Trophoblast cell (in vitro differentiated cells and primary cell): ENCODE measurements around the gene MPO.

ENCODE experiments used
- DNase-seq, 2 donors: peaks; one replicate each; pipeline ENCODE4 v3.0.0-alpha.2; 2016
- H2AFZ ChIP-seq: 2 replicates; pipeline ENCODE4 v1.6.1; 2013; ENCODE audit warnings: low read length, moderate library complexity, mild to moderate bottlenecking; ENCODE audit not compliant: insufficient read depth, poor library complexity
- H2AK5ac ChIP-seq: 2 replicates; pipeline ENCODE4 v1.6.1; 2013; ENCODE audit warnings: mild to moderate bottlenecking, low read length
- H2BK120ac ChIP-seq: 2 replicates; pipeline ENCODE4 v1.6.1; 2013; ENCODE audit warnings: low read length, mild to moderate bottlenecking, moderate library complexity; ENCODE audit not compliant: insufficient read depth, poor library complexity
- H2BK12ac ChIP-seq: 2 replicates; pipeline ENCODE4 v1.6.1; 2013; ENCODE audit warnings: mild to moderate bottlenecking, low read length, moderate library complexity
- H2BK5ac ChIP-seq: 2 replicates; pipeline ENCODE4 v1.6.1; 2013; ENCODE audit warnings: low read length, low read depth, moderate library complexity, mild to moderate bottlenecking; ENCODE audit not compliant: poor library complexity
- H3K14ac ChIP-seq: 2 replicates; pipeline ENCODE4 v1.6.1; 2013; ENCODE audit warnings: mild to moderate bottlenecking, low read length
- H3K18ac ChIP-seq: 2 replicates; pipeline ENCODE4 v1.6.1; 2013; ENCODE audit warnings: mild to moderate bottlenecking, low read length
- H3K23ac ChIP-seq: 2 replicates; pipeline ENCODE4 v1.6.1; 2013; ENCODE audit warnings: low read length
- H3K27ac ChIP-seq: 2 replicates; pipeline ENCODE4 v1.5.1; 2013; ENCODE audit warnings: low read depth, mild to moderate bottlenecking, inconsistent platforms, low read length, moderate library complexity
- H3K27me3 ChIP-seq: 2 replicates; pipeline ENCODE4 v1.6.1; 2013; ENCODE audit warnings: inconsistent platforms, mild to moderate bottlenecking, low read length, moderate library complexity; ENCODE audit not compliant: insufficient read depth
- H3K36me3 ChIP-seq, 2 experiments: 1 replicate in 1 of 2; 2 replicates in 1 of 2; pipeline ENCODE4 v1.6.1; 2013; ENCODE audit warnings: low read length in 2 of 2, mild to moderate bottlenecking in 2 of 2, moderate library complexity in 1 of 2; ENCODE audit not compliant: insufficient read depth in 2 of 2, control insufficient read depth in 1 of 2
- H3K4ac ChIP-seq: 2 replicates; pipeline ENCODE4 v1.6.1; 2013; ENCODE audit warnings: low read depth, mild to moderate bottlenecking, low read length, moderate library complexity
- H3K4me1 ChIP-seq, 2 experiments: 1 replicate in 1 of 2; 2 replicates in 1 of 2; pipeline ENCODE4 v1.6.1; 2013; ENCODE audit warnings: low read length in 2 of 2, mild to moderate bottlenecking in 2 of 2, moderate library complexity in 1 of 2; ENCODE audit not compliant: insufficient read depth in 2 of 2, control insufficient read depth in 1 of 2
- H3K4me2 ChIP-seq: 2 replicates; pipeline ENCODE4 v1.6.1; 2013; ENCODE audit warnings: inconsistent platforms, mild to moderate bottlenecking, low read length, moderate library complexity
- H3K4me3 ChIP-seq: 2 replicates; pipeline ENCODE4 v1.5.1; 2013; ENCODE audit warnings: mild to moderate bottlenecking, low read depth, low read length, inconsistent platforms
- H3K79me1 ChIP-seq: one replicate; pipeline ENCODE4 v1.6.1; 2013; ENCODE audit warnings: low read length
- H3K79me2 ChIP-seq: 2 replicates; pipeline ENCODE4 v1.6.1; 2013; ENCODE audit warnings: low read length, mild to moderate bottlenecking; ENCODE audit not compliant: control insufficient read depth, insufficient read depth, poor library complexity
- H3K9ac ChIP-seq: 2 replicates; pipeline ENCODE4 v1.6.1; 2013; ENCODE audit warnings: mild to moderate bottlenecking, low read length
- H3K9me3 ChIP-seq: 2 replicates; pipeline ENCODE4 v1.6.1; 2013; ENCODE audit warnings: low read depth, mild to moderate bottlenecking, control low read depth, inconsistent platforms, low read length; ENCODE audit not compliant: insufficient read depth
- H4K12ac ChIP-seq: 2 replicates; pipeline ENCODE4 v1.6.1; 2013; ENCODE audit warnings: low read depth, mild to moderate bottlenecking, low read length, moderate library complexity
- H4K8ac ChIP-seq: 2 replicates; pipeline ENCODE4 v1.6.1; 2013; ENCODE audit warnings: low read depth, mild to moderate bottlenecking, low read length, moderate library complexity
- H4K91ac ChIP-seq: one replicate; pipeline ENCODE4 v1.6.1; 2013; ENCODE audit warnings: low read depth, mild to moderate bottlenecking, low read length, moderate library complexity
- WGBS: extraction: QIAGEN DNeasy Blood & Tissue Kit; methylation state at CpG from one replicate; pipeline ENCODE4 v1.1.7; 2013; ENCODE audit warnings: missing lambda C conversion rate; ENCODE audit not compliant: insufficient read length, insufficient coverage; ENCODE audit errors: extremely low coverage; 5-methylcytosine and 5-hydroxymethylcytosine counted together

The MPO gene

GRCh38 chr17:58313815-58314705, 33.3 kb upstream of the MPO start:
- Histone ChIP-seq H3K9me3 (no peaks in the 10 kb centered on the region), H3K79me1 (no peaks in the 10 kb centered on the region), H3K14ac (no peak overlapping the region), H3K4me2 (no peak overlapping the region), H3K4ac (no peak overlapping the region), H3K4me1 (no peaks in the 10 kb centered on the region), H2AK5ac (no peak overlapping the region), H3K4me3 (no peak overlapping the region), H4K12ac (no peak overlapping the region), H4K91ac (no peak overlapping the region), H3K27me3 (no peaks in the 10 kb centered on the region), H2AFZ (no peak overlapping the region), H2BK5ac (no peak overlapping the region), H2BK12ac (no peak overlapping the region), H3K18ac (no peak overlapping the region), H3K27ac (no peak overlapping the region), H3K36me3 (no peaks in the 10 kb centered on the region), H3K79me2 (no peaks in the 10 kb centered on the region), H3K9ac (no peak overlapping the region), H4K8ac (no peak overlapping the region), H2BK120ac (no peak overlapping the region), H3K23ac (no peak overlapping the region)
- no CpG with 5 or more reads among the region's 7 CpGs for WGBS
- peak in 1 of 2 donors; percentile 17 for DNase-seq

GRCh38 chr17:58312829-58313228, 32.1 kb upstream of the MPO start:
- WGBS: no CpG with 5 or more reads among the region's 1 CpG
- no peaks in the 10 kb centered on the region for H3K4me1 ChIP-seq
- no peak overlapping the region for H3K4me3 ChIP-seq
- no peak overlapping the region for H2AK5ac ChIP-seq
- H4K8ac ChIP-seq: no peak overlapping the region
- no peak overlapping the region for H3K14ac ChIP-seq
- H4K12ac ChIP-seq: no peak overlapping the region
- H3K4me2 ChIP-seq: no peak overlapping the region
- no peak overlapping the region for H3K18ac ChIP-seq
- no peak overlapping the region for H2AFZ ChIP-seq
- no peak overlapping the region for H4K91ac ChIP-seq
- H2BK120ac ChIP-seq: no peak overlapping the region
- H2BK12ac ChIP-seq: no peak overlapping the region
- DNase-seq: no peak
- no peaks in the 10 kb centered on the region for H3K36me3 ChIP-seq
- no peak overlapping the region for H3K23ac ChIP-seq
- no peak overlapping the region for H2BK5ac ChIP-seq
- H3K4ac ChIP-seq: no peak overlapping the region
- no peaks in the 10 kb centered on the region for H3K9me3 ChIP-seq
- H3K27ac ChIP-seq: no peak overlapping the region
- no peak overlapping the region for H3K9ac ChIP-seq
- no peaks in the 10 kb centered on the region for H3K79me2 ChIP-seq
- no peaks in the 10 kb centered on the region for H3K79me1 ChIP-seq
- no peaks in the 10 kb centered on the region for H3K27me3 ChIP-seq

- no peak overlapping the region for H4K12ac ChIP-seq
- no peak overlapping the region for H3K23ac ChIP-seq
- H3K9me3 ChIP-seq: no peaks in the 10 kb centered on the region
- no peaks in the 10 kb centered on the region for H3K36me3 ChIP-seq
- H3K4me2 ChIP-seq: no peak overlapping the region
- no peak overlapping the region for H3K14ac ChIP-seq
- H2BK120ac ChIP-seq: no peak overlapping the region
- no peak overlapping the region for H3K4me3 ChIP-seq
- H2AK5ac ChIP-seq: no peak overlapping the region
- DNase-seq: no peak
- H4K91ac ChIP-seq: no peak overlapping the region
- no peak overlapping the region for H4K8ac ChIP-seq
- H3K79me1 ChIP-seq: no peaks in the 10 kb centered on the region
- no peak overlapping the region for H3K4ac ChIP-seq
- no peak overlapping the region for H2BK12ac ChIP-seq
- H3K27me3 ChIP-seq: no peaks in the 10 kb centered on the region
- no CpG with 5 or more reads among the region's 23 CpGs for WGBS
- no peak overlapping the region for H3K27ac ChIP-seq
- H3K18ac ChIP-seq: no peak overlapping the region
- no peaks in the 10 kb centered on the region for H3K79me2 ChIP-seq
- H2BK5ac ChIP-seq: no peak overlapping the region
- H3K9ac ChIP-seq: no peak overlapping the region
- no peak overlapping the region for H2AFZ ChIP-seq
- H3K4me1 ChIP-seq: no peaks in the 10 kb centered on the region
These were observed 31.4 kb upstream of the MPO start for GRCh38 chr17:58312021-58312630.

GRCh38 chr17:58311429-58311894, 30.7 kb upstream of the MPO start:
- no peak overlapping the region for H3K4me3 ChIP-seq
- no peak overlapping the region for H3K4ac ChIP-seq
- H3K9me3 ChIP-seq: no peaks in the 10 kb centered on the region
- no peak overlapping the region for H3K27ac ChIP-seq
- no peak overlapping the region for H2AK5ac ChIP-seq
- no peaks in the 10 kb centered on the region for H3K27me3 ChIP-seq
- H2AFZ ChIP-seq: no peak overlapping the region
- H3K18ac ChIP-seq: no peak overlapping the region
- H2BK120ac ChIP-seq: no peak overlapping the region
- H3K4me1 ChIP-seq: no peaks in the 10 kb centered on the region
- no peak overlapping the region for H3K4me2 ChIP-seq
- no peak overlapping the region for H4K8ac ChIP-seq
- no peaks in the 10 kb centered on the region for H3K79me1 ChIP-seq
- no peak overlapping the region for H4K12ac ChIP-seq
- H3K9ac ChIP-seq: no peak overlapping the region
- no CpG with 5 or more reads among the region's 9 CpGs for WGBS
- no peak for DNase-seq
- H3K36me3 ChIP-seq: no peaks in the 10 kb centered on the region
- no peak overlapping the region for H2BK12ac ChIP-seq
- no peak overlapping the region for H3K23ac ChIP-seq
- no peak overlapping the region for H2BK5ac ChIP-seq
- no peak overlapping the region for H4K91ac ChIP-seq
- no peak overlapping the region for H3K14ac ChIP-seq
- H3K79me2 ChIP-seq: no peaks in the 10 kb centered on the region
